Activated naive CD8-positive, alpha-beta T cell treated with anti-CD3 and anti-CD28 coated beads, Interleukin-2, amount 10 ng/mL, durations not matched to agents 7 days and 5 days (primary cell): Measurements from ENCODE around the gene KDR. TPM values are rescaled to one million over a fixed set of nuclear protein-coding genes. Genes with fewer than 3 reads are reported as not detected.

Source experiments
- total RNA-seq, 2 experiments: library from RNA; stranded (reverse); gene quantifications; one replicate each; pipeline ENCODE4 v1.2.3, GENCODE V29; 2021

Gene KDR
- total RNA-seq, 2 experiments from 2014 or later: not detected

Other genes with a start within 250 kb of the KDR start
- gene SRD5A3, start 220.6 kb upstream of the KDR start, total RNA-seq: 1 to 10 TPM; 5.9 to 6.0 TPM